Measurements from ENCODE around the gene C12orf60.
"Not testable (repeated sequence)": the region's sequence is repeated elsewhere in the genome, so short reads cannot be mapped to it uniquely, and the experiment has no call there.

The C12orf60 gene

GRCh38 chr12:14803011-14803829, at the start of gene C12orf60, which contains the start of gene WBP11:
Gene C12orf60, plus strand, starts transcription at chr12:14803670. Its CDS starts 19,266 bp downstream, at chr12:14822936.
Gene WBP11, minus strand, starts transcription at chr12:14803478. Its CDS starts 2,095 bp downstream, at chr12:14801383.
- peak; percentile 93 for DNase-seq

- DNase-seq: no peak
These were observed 46.9 kb upstream of the C12orf60 start for GRCh38 chr12:14756334-14757143.

GRCh38 chr12:14759711-14760280, 43.7 kb upstream of the C12orf60 start:
- not testable (repeated sequence) for DNase-seq

- no peak for DNase-seq
These were observed 38.1 kb upstream of the C12orf60 start for GRCh38 chr12:14765398-14765797.

- DNase-seq: not testable (repeated sequence)
These were observed 37.5 kb upstream of the C12orf60 start for GRCh38 chr12:14766020-14766419.

GRCh38 chr12:14766649-14767215, 36.7 kb upstream of the C12orf60 start:
- no peak for DNase-seq

GRCh38 chr12:14767617-14768016, 35.9 kb upstream of the C12orf60 start:
- DNase-seq: no peak

GRCh38 chr12:14768823-14769405, 34.6 kb upstream of the C12orf60 start:
- DNase-seq: peak; percentile 31

GRCh38 chr12:14769466-14769968, 34.0 kb upstream of the C12orf60 start:
- DNase-seq: no peak

GRCh38 chr12:14769969-14770495, 33.4 kb upstream of the C12orf60 start:
- peak; percentile 91 for DNase-seq

- DNase-seq: peak; percentile 95
These were observed 32.7 kb upstream of the C12orf60 start for GRCh38 chr12:14770496-14771461.

- DNase-seq: peak; percentile 43
These were observed 31.8 kb upstream of the C12orf60 start for GRCh38 chr12:14771651-14772137.

GRCh38 chr12:14772946-14773345, 30.5 kb upstream of the C12orf60 start:
- DNase-seq: no peak

GRCh38 chr12:14773685-14774073, 29.8 kb upstream of the C12orf60 start:
- DNase-seq: no peak

- peak; percentile 93 for DNase-seq
These were observed 29.2 kb upstream of the C12orf60 start for GRCh38 chr12:14774074-14774905.

- peak; percentile 16 for DNase-seq
These were observed 28.4 kb upstream of the C12orf60 start for GRCh38 chr12:14774906-14775635.

- DNase-seq: no peak
These were observed 27.9 kb upstream of the C12orf60 start for GRCh38 chr12:14775636-14775980.

GRCh38 chr12:14776236-14776961, 27.1 kb upstream of the C12orf60 start:
- DNase-seq: no peak

Measured in CD4-positive, alpha-beta T cell treated with Interferon gamma for 1 hour (primary cell).